Skin of body (tissue), 2 donors: ENCODE data around the gene AXDND1. TPM values are rescaled to one million over a fixed set of nuclear protein-coding genes. Genes with fewer than 3 reads are reported as not detected.
"Not testable (repeated sequence)": the region's sequence is repeated elsewhere in the genome, so short reads cannot be mapped to it uniquely, and the experiment has no call there.

Source experiments
- DNase-seq: peaks from one replicate; lab custom pipeline; 2025; lab: John Stamatoyannopoulos, UW
- total RNA-seq: library from RNA; depleted of rRNA; stranded (reverse); fragments of >200 nt; gene quantifications from one replicate; pipeline ENCODE4 v1.2.3, GENCODE V29; 2014

The AXDND1 gene
- total RNA-seq, 1 donor from 2014 or later = 0.99 TPM

DNA sequence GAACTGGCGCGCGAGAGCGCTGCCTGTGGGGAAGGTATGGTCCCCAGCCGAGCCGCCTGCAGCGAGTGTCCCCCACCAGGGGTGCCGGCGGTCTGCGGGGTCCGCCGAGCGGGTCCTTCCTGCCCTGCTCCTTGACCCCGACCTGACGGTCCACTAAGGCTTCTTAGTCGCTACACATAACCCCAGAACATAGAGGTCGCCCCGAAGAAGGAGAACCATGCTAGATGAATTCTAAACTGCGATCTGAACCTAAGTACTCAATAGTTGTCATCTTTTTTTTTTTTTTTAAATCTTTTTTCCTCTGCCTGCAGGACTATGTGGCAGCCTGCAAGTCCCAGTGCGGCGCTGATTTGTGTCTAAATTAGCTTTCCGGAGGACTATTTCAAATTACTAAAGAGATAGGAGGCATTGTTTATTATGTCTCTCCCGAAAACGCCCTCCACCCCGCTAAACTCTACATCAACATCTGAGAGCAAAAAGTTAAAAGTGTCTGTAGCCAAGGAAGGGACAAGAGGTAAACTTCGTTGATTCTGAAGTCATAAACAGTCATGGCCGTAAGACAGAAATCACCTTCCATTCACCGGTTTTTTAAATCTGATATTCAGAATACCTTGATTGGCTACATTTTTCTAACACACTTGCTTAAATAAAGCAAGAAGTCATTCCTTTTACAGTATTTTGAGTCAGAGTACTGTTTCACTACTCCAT, 476 bp downstream of the AXDND1 start:
- DNase-seq = peak; percentile 47

DNA sequence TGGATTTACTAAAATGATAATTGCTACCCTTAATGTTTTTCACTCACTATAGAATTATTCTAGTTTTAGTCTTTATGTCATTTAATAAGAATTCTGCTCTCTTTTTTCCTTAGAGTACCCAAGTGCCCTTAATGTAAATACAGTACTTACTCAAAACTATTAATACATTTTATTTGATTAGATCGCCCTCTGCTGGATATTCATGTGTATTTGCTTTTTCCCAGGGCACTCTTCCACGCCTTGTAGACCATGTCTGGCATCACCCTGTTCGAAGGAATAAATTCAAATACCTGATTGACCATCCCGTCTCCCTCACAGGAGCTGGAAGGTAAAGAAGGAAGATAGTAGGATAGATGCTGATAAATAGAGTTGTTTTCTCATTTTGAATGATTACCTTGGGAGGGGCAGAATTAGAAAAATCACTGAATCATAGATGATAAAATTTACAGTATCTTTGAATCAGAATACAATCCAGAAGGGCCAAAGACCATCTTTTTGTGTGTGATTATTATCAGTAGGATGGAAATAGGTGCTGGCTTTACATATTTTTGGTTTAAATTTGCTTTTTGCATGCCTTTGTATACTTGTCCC, 4.1 kb downstream of the AXDND1 start:
- peak; percentile 72 for DNase-seq

DNA sequence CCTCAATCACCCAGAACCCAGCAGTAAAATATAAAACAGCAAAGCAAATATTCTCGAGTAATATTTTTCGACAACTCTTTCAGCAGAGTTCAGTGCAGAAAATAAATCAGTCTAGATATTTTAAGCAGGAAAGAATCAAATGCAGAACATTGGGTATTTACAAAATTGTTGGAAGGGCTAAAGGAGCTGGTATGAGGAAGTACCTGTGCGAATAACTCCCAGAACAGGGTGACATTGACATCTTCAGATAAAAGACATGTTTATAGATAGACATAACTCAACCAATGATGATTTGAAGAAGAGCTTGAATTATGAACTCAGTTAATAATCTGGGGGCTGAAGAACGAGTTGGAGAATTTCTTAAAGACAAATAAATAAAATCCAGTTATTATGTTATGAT, 6.4 kb downstream of the AXDND1 start:
- DNase-seq = no peak

DNA sequence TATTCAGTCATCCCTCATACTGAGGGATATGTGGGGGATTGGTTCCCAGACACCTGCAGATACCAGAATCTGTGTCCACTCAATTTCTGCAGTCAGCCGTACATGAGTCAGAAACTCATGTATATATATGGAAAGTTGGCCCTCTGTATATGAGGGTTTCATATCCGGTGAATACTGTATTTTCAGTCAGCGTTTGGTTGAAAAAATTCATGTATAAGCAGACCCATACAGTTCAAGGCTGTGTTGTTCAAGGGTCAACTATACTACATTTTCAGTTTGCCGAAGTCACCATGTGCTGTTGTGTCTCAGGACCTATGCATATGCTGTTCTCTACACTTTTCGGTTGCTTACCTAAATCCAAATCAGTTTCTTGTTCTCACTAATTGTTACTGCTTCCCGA, 10.5 kb downstream of the AXDND1 start:
- DNase-seq = no peak

DNA sequence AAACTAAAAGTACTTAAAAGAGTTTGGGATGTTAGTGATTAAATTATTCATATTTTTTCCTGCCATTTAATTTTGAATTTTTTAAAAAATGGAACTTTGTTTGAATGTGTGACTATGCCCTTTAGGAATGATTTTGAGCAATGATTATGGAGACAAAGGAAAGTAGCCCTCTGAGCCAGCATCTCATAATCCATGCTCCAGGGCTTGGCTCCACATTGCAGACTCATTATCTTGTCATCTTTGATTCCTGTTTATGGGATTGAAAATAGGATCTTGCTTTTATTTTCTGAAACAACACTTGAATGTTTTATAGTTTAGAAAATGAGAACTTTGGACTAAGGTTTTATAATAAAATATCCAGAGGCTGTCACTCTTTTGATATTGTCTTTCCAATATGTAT, 14.5 kb downstream of the AXDND1 start:
- no peak for DNase-seq

DNA sequence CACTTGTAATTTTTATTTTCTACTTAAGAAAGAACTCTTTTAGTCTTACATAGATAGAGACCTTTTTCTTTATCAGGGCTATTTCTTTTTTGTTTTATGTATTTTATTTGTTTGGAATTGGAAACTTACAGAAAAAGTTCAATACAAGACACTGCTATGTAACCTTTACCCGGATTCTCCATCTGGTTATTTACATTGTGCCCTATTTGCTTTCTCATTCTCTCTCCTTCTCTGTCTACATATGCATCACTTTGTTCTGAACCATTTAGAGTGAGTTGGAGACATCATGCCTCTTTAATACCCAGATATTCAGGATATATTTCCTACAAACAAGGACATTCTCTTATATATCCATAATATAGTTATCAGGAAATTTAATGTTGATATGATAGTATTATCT, 18.3 kb downstream of the AXDND1 start:
- DNase-seq = no peak

DNA sequence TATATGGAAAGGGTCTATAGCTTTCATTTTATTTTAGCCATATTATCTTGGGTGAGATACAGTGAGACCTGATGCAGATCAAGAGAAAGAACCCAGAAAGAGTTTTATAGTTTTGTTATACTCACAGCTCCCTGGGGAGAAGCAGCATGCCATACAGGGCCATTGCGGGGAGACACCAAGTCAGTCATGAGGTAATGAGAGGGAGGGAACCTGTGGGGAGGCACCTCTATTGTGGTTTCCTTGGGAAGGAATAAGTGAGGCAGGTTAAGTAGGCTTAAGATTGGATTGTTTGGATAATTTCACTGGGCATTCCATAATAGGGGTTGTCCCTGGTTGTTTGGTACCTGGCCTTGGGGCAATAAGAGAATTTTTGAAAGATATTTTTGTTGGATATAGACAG, 19.7 kb downstream of the AXDND1 start:
- DNase-seq = no peak

DNA sequence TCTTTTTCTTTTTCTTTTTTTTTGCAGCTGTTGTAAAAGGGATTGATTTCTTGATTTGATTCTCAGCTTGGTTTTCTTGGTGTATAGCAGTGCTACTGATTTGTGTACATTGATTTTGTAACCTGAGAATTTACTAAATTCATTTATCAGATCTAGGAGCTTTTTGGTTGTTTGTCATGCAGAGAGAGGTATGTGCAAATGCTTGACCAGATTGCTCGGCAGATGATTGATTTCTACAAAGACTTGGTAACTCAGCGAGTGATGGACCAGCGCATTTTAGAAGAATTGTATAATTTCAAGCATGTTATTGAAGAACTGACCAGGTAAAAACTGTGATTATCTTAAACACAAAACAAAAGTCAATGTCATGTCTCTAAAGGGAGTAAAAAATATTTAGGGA, 27.9 kb downstream of the AXDND1 start:
- DNase-seq = no peak

DNA sequence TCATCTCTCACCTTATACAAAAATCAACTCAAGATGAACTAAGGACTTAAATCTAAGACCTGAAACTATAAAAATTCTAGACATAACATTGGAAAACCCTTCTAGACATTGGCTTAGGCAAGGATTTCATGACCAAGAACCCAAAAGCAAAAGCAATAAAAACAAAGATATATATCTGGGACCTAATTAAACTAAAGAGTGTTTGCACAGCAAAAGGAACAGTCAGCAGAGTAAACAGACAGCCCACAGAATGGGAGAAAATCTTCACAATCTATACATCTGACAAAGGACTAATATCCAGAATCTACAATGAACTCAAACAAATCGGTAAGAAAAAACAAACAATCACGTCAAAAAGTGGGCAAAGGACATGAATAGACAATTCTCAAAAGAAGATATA, 33.6 kb downstream of the AXDND1 start:
- DNase-seq = not testable (repeated sequence)

DNA sequence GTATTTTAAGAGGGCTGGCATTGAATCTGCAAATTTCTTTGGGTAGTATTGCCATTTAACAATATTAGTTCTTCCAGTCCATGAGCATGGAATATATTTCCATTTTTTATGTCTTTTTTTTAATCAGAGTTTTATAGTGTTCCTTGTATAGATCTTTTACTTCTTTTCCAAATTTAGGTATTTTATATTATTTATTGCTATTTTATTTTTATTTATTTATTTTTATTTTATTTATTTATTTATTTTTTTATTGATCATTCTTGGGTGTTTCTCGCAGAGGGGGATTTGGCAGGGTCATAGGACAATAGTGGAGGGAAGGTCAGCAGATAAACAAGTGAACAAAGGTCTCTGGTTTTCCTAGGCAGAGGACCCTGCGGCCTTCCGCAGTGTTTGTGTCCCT, 52.0 kb downstream of the AXDND1 start:
- DNase-seq = not testable (repeated sequence)

DNA sequence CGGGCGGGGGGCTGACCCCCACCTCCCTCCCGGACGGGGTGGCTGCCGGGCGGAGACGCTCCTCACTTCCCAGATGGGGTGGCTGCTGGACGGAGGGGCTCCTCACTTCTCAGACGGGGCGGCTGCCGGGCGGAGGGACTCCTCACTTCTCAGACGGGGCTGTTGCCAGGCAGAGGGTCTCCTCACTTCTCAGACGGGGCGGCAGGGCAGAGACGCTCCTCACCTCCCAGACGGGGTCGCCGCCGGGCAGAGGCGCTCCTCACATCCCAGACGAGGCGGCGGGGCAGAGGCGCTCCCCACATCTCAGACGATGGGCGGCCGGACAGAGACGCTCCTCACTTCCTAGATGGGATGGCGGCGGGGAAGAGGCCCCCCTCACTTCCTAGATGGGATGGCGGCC, 52.9 kb downstream of the AXDND1 start:
- not testable (repeated sequence) for DNase-seq

DNA sequence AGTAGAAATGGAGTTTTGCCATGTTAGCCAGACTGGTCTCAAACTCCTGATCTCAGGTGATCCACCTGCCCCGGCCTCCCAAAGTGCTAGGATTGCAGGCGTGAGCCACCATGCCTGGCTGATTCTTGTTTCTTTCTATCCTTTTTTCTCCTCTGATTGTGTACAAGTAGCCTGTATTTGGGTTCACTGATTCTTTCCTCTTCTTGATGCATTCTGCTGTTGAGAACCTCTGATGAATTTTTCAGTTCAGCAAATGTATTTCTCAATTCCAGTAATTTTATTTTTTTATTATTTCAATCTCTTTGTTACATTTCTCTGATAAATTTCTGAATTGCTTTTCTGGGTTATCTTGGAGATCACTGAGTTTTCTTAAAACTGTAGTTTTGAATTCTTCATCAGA, 58.8 kb downstream of the AXDND1 start:
- no peak for DNase-seq

DNA sequence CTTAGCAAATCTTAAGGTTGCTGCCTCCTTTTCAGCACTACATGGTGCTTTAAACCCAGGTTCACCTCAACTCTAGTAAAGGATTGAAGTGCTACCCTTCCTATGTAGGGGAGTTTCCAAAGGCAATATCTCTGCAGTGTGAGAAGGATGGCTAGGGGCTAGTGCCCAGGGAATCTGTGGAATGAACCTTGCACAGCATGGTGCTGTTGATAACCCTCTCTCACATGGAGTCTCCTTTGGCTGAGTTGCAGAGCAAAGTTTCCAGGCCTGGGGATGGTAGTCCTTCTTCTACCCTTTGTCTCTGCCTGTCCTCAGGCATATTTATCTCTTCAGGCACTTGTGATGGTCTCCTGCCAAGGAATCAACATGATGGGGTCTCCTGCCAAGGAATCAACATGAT, 59.4 kb downstream of the AXDND1 start:
- DNase-seq = no peak

DNA sequence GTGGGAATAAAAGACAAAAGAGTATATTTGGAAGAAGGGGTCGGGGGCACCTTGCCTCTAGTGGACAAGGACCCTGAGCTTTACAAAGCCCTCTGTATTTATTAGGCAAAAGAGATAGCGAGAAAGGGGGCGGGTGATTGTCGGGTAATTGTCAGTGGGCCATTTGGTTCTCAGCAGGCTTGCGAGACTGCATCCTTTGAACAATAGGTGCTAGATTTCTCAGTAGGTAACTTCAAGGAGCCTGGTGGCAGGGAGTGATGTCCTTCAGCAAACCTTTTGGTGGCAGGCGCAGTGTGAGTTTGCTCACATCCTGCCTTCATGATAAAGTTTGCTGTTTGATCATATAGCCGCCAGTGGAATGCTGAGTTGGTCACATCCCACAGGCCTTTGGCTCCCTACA, 71.4 kb downstream of the AXDND1 start:
- no peak for DNase-seq

DNA sequence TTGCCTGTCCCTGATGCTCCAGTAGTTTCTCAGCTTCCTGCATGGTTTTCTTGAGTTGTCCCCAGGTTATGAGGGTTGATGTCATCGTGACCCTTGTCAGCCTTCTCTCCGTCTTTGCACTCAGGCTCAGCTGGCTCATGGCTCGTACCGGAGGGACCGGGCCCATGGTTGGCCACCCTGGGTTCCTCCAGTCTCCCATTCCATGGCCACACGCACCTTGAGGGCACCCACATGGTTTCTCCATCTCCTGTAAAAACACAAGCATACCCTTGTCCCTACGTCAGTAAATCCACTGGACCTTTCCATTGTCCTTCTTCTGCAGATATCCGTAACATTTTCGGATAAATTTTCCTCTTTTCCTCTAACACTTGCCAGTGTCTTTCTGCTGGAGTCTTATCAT, 73.9 kb downstream of the AXDND1 start:
- DNase-seq = not testable (repeated sequence)

DNA sequence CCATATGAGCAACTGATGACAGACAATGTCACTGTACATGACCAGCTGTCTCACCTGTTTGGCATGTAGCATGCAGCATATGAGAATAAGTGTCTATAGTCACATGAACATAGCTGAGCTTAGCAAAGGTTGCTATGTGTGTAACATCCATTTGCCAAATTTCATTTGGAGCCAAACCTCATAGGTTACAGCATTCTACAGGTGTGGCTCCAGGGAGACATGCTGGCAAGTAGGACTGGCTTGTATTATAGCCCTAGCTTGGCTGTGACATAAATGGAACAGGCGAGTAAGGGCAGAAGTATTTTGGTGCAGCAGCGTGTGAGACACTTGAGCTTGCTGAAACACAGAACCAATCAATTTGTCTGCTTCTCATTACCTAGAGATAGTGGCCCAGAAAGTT, 74.5 kb downstream of the AXDND1 start:
- not testable (repeated sequence) for DNase-seq

DNA sequence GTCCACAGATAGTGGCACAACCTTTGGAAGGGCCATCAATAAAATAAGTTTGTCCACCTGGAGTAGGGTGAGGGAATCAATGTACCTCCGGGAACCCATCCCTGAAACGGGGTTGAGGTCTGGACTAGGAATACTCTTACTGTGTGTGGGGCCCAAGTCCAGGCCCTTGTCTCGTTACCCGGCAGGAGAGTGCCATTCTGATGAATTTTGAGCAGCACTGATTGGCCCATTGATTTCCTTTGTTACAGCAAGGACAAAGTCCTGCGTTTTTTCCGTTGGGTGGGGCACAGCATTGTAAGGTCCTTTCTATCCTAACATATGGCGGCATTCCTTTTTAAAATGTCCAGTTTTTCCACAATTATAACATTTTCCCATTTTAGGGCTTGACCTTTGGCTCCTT, 75.2 kb downstream of the AXDND1 start:
- no peak for DNase-seq

DNA sequence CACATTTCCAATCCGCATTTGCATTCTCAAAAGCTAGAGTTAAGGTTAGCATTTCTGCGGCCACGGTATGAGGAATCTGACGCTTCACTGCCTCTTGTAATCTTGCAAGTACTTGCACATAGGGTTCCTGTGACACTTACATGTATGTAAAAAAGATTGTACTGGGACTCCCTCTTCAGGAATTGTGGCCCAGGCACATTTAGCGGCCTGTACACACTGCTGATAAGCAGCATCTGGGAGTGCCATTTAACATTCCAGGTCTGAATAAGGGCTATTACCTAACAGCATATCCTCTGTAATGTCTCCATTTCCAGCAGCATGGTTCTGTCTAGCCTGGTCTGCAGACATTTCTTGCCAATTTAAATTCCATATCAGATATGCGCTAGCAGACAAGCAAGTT, 75.7 kb downstream of the AXDND1 start:
- no peak for DNase-seq

DNA sequence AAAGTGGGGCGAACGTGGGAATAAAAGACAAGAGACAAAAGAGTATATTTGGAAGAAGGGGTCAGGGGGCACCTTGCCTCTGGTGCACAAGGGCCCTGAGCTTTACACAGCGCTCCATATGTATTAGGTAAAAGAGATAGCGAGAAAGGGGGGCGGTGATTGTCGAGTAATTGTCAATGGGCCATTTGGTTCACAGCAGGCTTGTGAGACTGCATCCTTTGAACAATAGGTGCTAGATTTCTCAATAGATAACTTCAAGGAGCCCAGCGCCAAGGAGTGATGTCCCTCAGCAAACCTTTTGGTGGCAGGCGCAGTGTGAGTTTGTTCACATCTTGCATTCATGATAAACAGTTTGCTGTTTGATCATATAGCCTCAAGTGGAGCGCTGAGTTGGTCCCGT, 77.1 kb downstream of the AXDND1 start:
- DNase-seq = not testable (repeated sequence)

DNA sequence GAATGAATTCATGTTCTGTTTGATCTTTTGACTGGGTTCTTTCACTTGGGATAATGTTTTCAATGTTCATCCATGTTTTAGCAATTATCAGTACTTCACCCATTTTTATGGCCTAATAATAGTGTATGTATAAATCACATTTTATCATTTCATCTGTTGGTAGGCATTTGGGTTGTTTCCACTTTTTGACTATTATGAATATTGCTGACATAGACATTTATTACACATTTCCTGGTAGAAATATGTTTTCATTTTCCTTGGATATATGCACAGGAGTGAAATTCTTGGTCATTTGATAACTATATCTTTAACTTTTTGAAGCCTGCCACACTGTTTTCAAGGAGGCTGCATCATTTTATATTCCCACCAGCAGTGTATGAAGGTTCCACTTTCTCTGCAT, 79.8 kb downstream of the AXDND1 start:
- no peak for DNase-seq

DNA sequence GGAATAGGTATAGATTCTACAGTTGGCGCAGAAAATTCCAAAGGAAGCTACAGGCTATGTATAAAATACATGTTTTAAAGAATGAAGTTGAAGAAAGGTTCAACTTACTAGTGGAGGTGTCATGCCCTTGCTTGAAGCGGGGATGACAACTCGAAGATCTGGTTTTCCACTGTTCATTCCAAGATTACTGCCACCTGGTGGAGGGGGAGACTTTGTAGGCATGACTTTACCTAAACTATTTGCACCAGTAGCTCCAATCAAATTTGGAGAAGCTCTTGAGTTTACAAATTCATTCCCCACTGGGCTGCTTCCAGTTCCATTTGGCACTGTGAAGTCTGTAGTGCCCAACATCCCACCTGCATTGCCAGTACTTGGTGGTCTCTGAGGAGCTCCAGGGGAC, 81.7 kb downstream of the AXDND1 start:
- no peak for DNase-seq

DNA sequence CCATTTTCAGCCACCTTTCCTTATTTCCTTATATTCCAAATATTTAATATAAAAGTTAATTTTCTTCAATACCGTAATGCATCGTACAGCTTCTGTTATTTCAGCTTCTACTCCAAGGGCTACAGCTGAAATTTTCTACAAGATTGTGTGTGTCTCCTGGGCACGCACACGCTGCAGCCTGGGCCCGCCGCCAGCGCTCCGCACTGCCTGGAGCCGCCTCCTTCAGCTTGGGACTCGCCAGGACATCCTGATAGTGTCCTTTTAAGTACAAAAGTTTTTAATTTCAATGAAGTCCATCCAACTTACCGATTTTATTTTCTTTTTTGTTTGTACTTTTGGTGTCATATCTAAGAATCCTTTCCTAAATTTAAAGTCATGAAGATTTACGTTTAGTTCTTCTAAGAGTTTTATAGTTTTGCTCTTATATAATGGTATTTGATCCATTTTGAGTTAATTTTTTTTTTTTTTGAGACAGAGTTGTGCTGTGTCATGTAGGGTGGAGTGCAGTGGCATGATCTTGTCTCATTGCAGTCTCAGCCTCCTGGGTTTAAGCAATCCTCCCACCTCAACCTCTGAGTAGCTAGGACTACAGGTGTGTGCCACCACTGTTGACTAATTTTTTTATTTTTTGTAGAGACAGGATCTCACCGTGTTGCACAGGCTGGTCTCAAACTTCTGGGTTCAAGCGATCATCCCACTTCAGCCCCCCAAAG, 82.8 kb downstream of the AXDND1 start:
- no peak for DNase-seq
